GM18499 (cell line): ENCODE results near the gene ADAMTS2.
"Not testable (repeated sequence)": the region's sequence is repeated elsewhere in the genome, so short reads cannot be mapped to it uniquely, and the experiment has no call there.

Experiments used
- ATAC-seq: cut with Tn5 transposase; IDR thresholded peaks from one replicate; pipeline ENCODE4 v1.9.1; 2021; ENCODE audit warnings: moderate number of reproducible peaks; ENCODE audit not compliant: insufficient read depth, unreplicated experiment

Gene ADAMTS2

GRCh38 chr5:179285776-179286162, 59.5 kb downstream of the ADAMTS2 start:
- ATAC-seq, result not testable (repeated sequence)

GRCh38 chr5:179284751-179285631, 60.3 kb downstream of the ADAMTS2 start:
- ATAC-seq, result no peak

GRCh38 chr5:179283908-179284307, 61.4 kb downstream of the ADAMTS2 start:
- not testable (repeated sequence) for ATAC-seq

GRCh38 chr5:179281694-179282093, 63.6 kb downstream of the ADAMTS2 start:
- no peak for ATAC-seq

- no peak for ATAC-seq
Measured at GRCh38 chr5:179280095-179280490, 65.2 kb downstream of the ADAMTS2 start.

- no peak for ATAC-seq
Measured at GRCh38 chr5:179279347-179280094, 65.7 kb downstream of the ADAMTS2 start.

GRCh38 chr5:179278546-179278945, 66.7 kb downstream of the ADAMTS2 start:
- no peak for ATAC-seq

- ATAC-seq, result no peak
Measured at GRCh38 chr5:179278119-179278518, 67.1 kb downstream of the ADAMTS2 start.

- ATAC-seq, result no peak
Measured at GRCh38 chr5:179276838-179277395, 68.3 kb downstream of the ADAMTS2 start.

GRCh38 chr5:179275941-179276837, 69.1 kb downstream of the ADAMTS2 start:
- ATAC-seq, result no peak

GRCh38 chr5:179275381-179275878, 69.8 kb downstream of the ADAMTS2 start:
- ATAC-seq, result no peak

GRCh38 chr5:179274321-179275315, 70.6 kb downstream of the ADAMTS2 start:
- ATAC-seq, result no peak

GRCh38 chr5:179273441-179274145, 71.7 kb downstream of the ADAMTS2 start:
- no peak for ATAC-seq

- ATAC-seq, result no peak
Measured at GRCh38 chr5:179273073-179273435, 72.2 kb downstream of the ADAMTS2 start.

GRCh38 chr5:179272326-179273072, 72.8 kb downstream of the ADAMTS2 start:
- ATAC-seq, result no peak

- no peak for ATAC-seq
Measured at GRCh38 chr5:179271821-179272325, 73.4 kb downstream of the ADAMTS2 start.

- ATAC-seq, result no peak
Measured at GRCh38 chr5:179271428-179271734, 73.9 kb downstream of the ADAMTS2 start.
